Stimulated activated CD8-positive, alpha-beta memory T cell treated with anti-CD3 and anti-CD28 coated beads, Interleukin-7, amount 100 ng/mL, for 4 hours (primary cell): ENCODE data around the gene NAAA.
A peak's percentile ranks its signal among the peaks of the same experiment; 100 is the strongest.
"Not testable (repeated sequence)": the region's sequence is repeated elsewhere in the genome, so short reads cannot be mapped to it uniquely, and the experiment has no call there.

Experiments
- DNase-seq, 2 donors: peaks; one replicate each; pipeline ENCODE4 v3.0.0-alpha.2; 2020; ENCODE audit warnings: low read depth in 2 of 2

NAAA gene

GRCh38 chr4:75940692-75941253 is at the start of gene NAAA:
NAAA (minus strand) TSS chr4:75941013; CDS start chr4:75940949, 64 bp downstream.
- peak; percentile 48 to 76 for DNase-seq

- DNase-seq = no peak
Measured at GRCh38 chr4:75989846-75990528, 49.2 kb upstream of the NAAA start.

- DNase-seq = no peak
Measured at GRCh38 chr4:75985116-75985515, 44.3 kb upstream of the NAAA start.

GRCh38 chr4:75980576-75980975 is 39.8 kb upstream of the NAAA start:
- DNase-seq = no peak

GRCh38 chr4:75976177-75976576 is 35.4 kb upstream of the NAAA start:
- no peak for DNase-seq

- no peak for DNase-seq
Measured at GRCh38 chr4:75973766-75974165, 33.0 kb upstream of the NAAA start.

- no peak for DNase-seq
Measured at GRCh38 chr4:75968084-75968483, 27.3 kb upstream of the NAAA start.

GRCh38 chr4:75963558-75963957 is 22.7 kb upstream of the NAAA start:
- DNase-seq = no peak

GRCh38 chr4:75962072-75962471 is 21.3 kb upstream of the NAAA start:
- DNase-seq = not testable (repeated sequence)

- DNase-seq = not testable (repeated sequence)
Measured at GRCh38 chr4:75958546-75958945, 17.7 kb upstream of the NAAA start.

- not testable (repeated sequence) for DNase-seq
Measured at GRCh38 chr4:75954811-75955210, 14.0 kb upstream of the NAAA start.

- no peak for DNase-seq
Measured at GRCh38 chr4:75953509-75953908, 12.7 kb upstream of the NAAA start.

- no peak for DNase-seq
Measured at GRCh38 chr4:75950213-75950815, 9.5 kb upstream of the NAAA start.

GRCh38 chr4:75948822-75949444 is 8.1 kb upstream of the NAAA start:
- DNase-seq = no peak

GRCh38 chr4:75939890-75940691 is 722 bp downstream of the NAAA start:
- peak; percentile 57 to 68 for DNase-seq

GRCh38 chr4:75935628-75936027 is 5.2 kb downstream of the NAAA start:
- DNase-seq = no peak

GRCh38 chr4:75930152-75930551 is 10.7 kb downstream of the NAAA start:
- no peak for DNase-seq

- not testable (repeated sequence) for DNase-seq
Measured at GRCh38 chr4:75924916-75925315, 15.9 kb downstream of the NAAA start.

GRCh38 chr4:75924309-75924827 is 16.4 kb downstream of the NAAA start:
- no peak for DNase-seq

- DNase-seq = no peak
Measured at GRCh38 chr4:75922588-75922987, 18.2 kb downstream of the NAAA start.

- no peak for DNase-seq
Measured at GRCh38 chr4:75921910-75922309, 18.9 kb downstream of the NAAA start.

- no peak for DNase-seq
Measured at GRCh38 chr4:75920327-75920726, 20.5 kb downstream of the NAAA start.
